Stimulated activated naive CD8-positive, alpha-beta T cell treated with anti-CD3 and anti-CD28 coated beads, Interleukin-15, amount 100 ng/mL, for 72 hours (primary cell): ENCODE measurements around the gene ARID5B.

Experiments
- ATAC-seq: fragments of 150-1000 bp; cut with Tn5 transposase; 2 replicates; pipeline ENCODE4 v1.10.0; 2021; ENCODE audit warnings: mild to moderate bottlenecking, moderate library complexity
- DNase-seq, 2 donors: peaks; one replicate each; pipeline ENCODE4 v3.0.0; 2021 to 2022
- H3K27ac Mint-ChIP-seq, 2 donors: one replicate each; pipeline ENCODE4 v1.8.0; 2022; ENCODE audit warnings: mild to moderate bottlenecking in 2 of 2, mixed read lengths in 2 of 2, moderate library complexity in 2 of 2
- H3K27me3 Mint-ChIP-seq: one replicate; pipeline ENCODE4 v1.8.0; 2022; ENCODE audit warnings: mixed read lengths
- H3K4me1 Mint-ChIP-seq: one replicate; pipeline ENCODE4 v1.8.0; 2022; ENCODE audit warnings: mild to moderate bottlenecking, mixed read lengths
- H3K4me3 Mint-ChIP-seq, 2 donors: one replicate each; pipeline ENCODE4 v1.8.0; 2022; ENCODE audit warnings: mild to moderate bottlenecking in 2 of 2, mixed read lengths in 2 of 2, moderate library complexity in 1 of 2
- H3K9me3 Mint-ChIP-seq, 2 donors: one replicate each; pipeline ENCODE4 v1.8.0; 2022; ENCODE audit warnings: mixed read lengths in 2 of 2

ARID5B gene

DNA sequence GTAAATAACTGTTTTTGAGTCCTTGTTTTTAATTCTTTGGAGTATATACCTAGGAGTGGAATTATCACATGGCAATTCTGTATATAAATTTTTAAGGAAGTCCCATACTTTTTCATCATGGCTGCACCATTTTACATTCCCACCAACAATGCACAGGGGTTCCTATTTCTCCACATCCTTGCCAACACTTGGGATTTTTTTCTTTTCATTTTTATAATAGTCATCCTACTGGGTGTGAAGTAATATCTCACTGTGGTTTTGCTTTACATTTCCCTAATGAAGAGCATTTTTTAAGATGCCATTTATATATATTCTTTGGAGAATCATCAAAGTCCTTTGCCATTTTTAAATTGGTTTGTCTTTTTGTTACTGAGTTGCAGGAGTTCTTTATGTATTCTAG is 89.7 kb downstream of the ARID5B start:
- Mint-ChIP-seq H3K27me3 (no peaks in the 10 kb centered on the region), H3K4me1 (peaks cover 80% of the 10 kb centered on the region), H3K9me3 (peaks cover 0 to 4% of the 10 kb centered on the region in 2 donors), H3K27ac (no peak overlapping the region), H3K4me3 (peak overlapping the region; percentile 12 to 41)
- ATAC-seq (no peak), DNase-seq (no peak)

DNA sequence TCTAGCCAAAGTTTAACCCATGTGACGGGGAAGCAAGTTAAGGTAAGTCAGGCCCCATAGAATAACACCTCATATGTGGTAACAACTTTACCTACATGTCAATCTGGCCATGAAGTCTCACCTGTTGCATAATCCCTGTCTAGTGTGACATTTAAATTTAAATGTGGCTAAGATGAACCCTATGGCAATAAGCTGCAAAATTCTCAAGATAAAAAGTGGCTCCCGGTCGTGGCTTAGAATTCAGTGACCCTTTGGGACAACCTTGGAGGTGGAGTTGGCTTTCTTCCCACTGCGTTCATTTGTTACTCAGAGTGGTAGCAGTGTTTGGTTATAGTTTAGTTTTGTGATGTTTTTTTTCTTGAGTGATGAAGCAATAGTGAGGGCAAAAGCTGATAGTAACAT is 90.6 kb downstream of the ARID5B start:
- Mint-ChIP-seq H3K27ac (peak overlapping the region; percentile 96 to 98), H3K27me3 (no peaks in the 10 kb centered on the region), H3K9me3 (peaks cover 0 to under 1% of the 10 kb centered on the region in 2 donors), H3K4me3 (peak overlapping the region; percentile 61 to 69), H3K4me1 (peaks cover 71% of the 10 kb centered on the region)
- ATAC-seq (peak; percentile 26), DNase-seq (peak in 1 of 2 donors; percentile 29)

DNA sequence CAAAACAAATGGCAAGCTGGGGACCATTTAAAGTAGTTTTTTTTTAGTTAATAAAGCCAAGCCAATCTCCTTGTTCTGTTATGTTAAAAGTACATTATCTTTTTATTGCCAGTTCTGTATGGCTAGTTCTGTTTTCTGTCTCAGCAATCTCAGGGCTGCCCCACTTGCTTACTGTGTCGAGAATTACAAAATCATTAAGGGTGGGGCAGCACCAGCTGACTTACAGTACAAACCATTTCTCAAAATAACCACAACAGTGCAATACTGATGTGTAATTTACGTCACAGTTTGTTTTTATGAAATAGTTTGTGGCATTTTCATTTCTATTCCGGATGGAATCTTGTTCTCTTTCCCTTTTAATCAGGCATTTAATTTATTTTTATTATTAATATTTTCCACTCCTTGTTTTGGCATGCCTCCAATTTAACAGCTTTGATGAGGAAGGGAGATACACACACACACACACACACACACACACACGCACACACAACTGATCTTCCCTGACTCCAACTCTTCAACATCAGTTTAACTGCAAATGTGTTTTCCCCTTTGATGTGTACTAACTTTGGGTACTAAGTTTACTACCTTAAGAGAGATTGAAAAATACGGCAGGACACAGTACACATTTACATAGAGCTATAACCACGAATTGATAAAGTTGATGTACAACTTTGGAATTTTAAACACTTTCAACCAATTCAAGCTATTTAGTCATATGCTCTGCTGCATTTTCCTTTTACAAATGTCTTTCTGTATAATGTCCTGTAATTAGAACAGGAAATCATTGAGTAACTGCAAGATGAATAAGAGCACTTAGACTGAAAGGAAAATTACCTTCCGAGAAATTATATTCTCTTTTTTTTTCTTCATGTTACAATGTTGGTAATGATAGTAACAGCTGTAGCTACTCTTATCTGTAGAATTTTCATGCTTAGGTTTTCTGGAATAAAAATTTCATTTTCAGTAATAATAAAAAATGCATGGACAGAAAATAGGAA is 91.5 kb downstream of the ARID5B start:
- ATAC-seq = peak; percentile 66
- Mint-ChIP-seq H3K27ac (peak overlapping the region; percentile 96 to 98), H3K9me3 (no peaks in the 10 kb centered on the region), H3K4me1 (peaks cover 62% of the 10 kb centered on the region), H3K27me3 (no peaks in the 10 kb centered on the region), H3K4me3 (peak overlapping the region; percentile 69 to 80)
- peak; percentile 18 to 46 for DNase-seq

DNA sequence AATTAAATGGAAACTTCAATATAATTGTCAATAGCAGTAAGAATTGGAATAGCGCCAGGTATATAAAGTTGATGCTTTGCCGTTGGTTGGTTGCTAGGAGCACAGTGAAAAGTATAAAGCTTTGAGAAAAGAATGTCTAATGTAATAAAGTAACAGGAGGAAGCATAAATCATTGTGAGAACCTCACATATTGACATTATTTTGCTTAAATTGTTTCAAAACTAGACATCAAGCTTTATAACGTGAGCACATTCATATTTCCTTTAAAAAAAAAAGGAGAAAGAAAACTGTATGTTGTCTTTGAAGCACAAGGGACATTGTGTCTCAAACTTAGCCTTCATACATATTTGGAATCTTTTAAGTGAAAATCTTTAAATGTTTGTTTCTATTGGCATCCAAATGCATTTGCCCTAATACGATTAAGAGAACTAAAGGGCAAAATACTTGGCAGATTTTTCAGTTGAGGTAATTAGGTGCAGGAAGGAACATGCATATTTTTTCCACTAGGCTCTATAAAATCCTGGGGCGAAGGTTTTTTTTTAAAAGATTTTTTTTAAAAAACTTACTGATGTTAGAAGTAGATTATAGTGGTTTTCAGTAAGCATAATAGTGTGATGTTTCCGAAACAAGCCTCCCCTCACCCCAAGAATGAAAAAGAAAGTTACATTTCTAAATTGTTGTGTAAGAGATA is 92.4 kb downstream of the ARID5B start:
- ATAC-seq = no peak
- peaks cover 60% of the 10 kb centered on the region for H3K4me1 Mint-ChIP-seq

DNA sequence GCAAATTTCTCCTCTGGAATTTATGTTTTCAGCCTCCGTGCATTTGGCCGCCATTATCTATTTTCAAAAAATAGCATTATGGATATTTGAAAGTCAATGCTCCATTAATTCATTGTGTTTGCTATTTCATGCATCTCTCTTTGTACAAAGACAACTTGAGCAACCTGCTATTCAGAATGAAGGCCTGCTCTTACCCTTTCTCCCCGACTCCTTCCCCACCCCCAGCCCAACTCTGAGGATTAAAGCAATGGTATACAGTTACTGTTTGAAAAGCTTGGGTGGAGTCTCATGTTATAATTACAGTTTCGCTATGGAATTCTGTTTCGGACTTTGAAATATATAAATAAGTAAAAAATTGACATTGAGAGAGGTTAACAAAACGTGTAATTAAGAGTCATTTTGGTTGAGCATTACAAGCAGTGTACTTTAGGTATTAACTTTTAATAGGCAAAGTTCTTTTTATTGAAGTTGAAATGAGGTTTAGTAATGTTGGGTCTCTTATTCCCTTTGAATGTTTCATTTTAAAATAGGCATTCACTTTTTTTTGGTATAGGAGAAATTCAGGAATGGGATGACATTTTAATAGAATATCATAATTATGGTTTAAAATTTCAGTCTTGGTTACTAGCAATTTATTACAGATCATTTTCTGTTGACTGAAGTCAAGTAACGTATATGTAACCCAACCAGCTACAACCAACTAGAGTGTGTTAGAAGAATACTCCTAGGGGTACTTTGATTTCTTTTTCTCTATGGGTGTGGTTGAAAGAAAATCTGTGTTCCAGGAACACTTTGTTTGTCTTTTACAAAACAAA is 93.1 kb downstream of the ARID5B start:
- H3K27ac Mint-ChIP-seq = peak overlapping the region in 1 of 2 donors; percentile 74
- no peak for DNase-seq
- ATAC-seq = no peak
- peak overlapping the region in 1 of 2 donors; percentile 35 for H3K4me3 Mint-ChIP-seq
- H3K9me3 Mint-ChIP-seq = no peaks in the 10 kb centered on the region
- peaks cover 57% of the 10 kb centered on the region for H3K4me1 Mint-ChIP-seq
- H3K27me3 Mint-ChIP-seq = no peaks in the 10 kb centered on the region

More for the DNA sequence above, 92.4 kb downstream of the ARID5B start:
- Mint-ChIP-seq H3K27ac (peak overlapping the region in 1 of 2 donors; percentile 98), H3K9me3 (no peaks in the 10 kb centered on the region), H3K4me3 (peak overlapping the region; percentile 69 to 80), H3K27me3 (no peaks in the 10 kb centered on the region)
- no peak for DNase-seq

DNA sequence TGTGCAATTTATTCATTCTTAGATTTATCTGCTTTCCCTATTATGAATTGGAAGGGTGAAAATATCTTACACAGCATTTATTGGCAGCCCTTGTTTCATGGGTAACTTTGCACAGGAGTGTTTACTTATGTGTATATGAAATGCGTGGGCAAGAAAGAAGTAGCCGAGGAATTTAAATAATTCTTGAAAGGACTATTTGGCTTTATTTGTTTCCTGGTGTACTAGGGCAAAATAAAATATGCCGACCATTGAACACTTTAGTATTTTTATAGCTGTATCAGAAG is 93.7 kb downstream of the ARID5B start:
- H3K9me3 Mint-ChIP-seq = no peaks in the 10 kb centered on the region
- DNase-seq = no peak
- H3K27me3 Mint-ChIP-seq = no peaks in the 10 kb centered on the region
- H3K4me3 Mint-ChIP-seq = no peak overlapping the region
- peaks cover 51% of the 10 kb centered on the region for H3K4me1 Mint-ChIP-seq
- no peak overlapping the region for H3K27ac Mint-ChIP-seq
- no peak for ATAC-seq

DNA sequence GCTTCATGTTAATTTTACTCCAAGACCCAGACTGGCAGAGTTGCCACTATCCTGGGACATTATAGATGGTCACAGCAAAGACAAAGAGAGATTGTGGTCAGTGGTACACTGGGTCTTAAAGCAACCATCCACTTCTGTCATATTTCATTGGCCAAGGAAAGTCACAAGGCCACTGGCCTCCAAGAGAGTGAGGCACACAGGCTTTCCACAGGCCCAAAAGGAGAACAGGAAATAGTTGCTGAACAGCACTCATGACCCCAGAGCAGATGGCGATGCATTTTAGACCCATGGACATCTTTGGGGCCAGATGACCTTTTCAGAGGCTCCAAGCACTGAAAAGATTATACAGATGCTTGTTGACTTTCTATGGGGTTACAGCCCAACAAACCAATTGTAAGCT is 97.4 kb downstream of the ARID5B start:
- no peak for ATAC-seq
- H3K27ac Mint-ChIP-seq = peak overlapping the region in 1 of 2 donors; percentile 2

DNA sequence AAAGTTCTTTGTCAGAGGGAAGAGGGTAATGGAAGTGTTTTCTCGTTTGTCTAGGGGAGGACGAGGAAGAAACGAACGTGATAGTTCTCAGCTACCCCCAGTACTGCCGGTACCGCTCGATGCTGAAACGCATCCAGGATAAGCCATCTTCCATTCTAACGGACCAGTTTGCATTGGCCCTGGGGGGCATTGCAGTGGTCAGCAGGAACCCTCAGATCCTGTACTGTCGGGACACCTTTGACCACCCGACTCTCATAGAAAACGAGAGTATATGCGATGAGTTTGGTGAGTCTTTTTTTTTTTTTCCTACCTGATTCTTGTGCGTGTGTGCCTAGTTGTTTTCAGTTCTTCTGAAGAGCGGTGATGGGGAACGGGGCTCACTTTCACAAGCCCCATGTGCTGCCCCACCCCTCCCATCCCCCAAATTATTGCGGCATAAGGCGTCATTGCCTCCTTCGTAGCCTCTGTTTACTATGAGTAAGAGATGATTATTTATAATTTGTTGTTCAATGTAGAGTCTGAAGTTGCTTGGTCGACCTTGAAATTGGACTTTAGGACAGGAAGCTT is 98.6 kb downstream of the ARID5B start:
- no peak overlapping the region for H3K27ac Mint-ChIP-seq
- peaks cover 43% of the 10 kb centered on the region for H3K4me1 Mint-ChIP-seq
- no peaks in the 10 kb centered on the region for H3K27me3 Mint-ChIP-seq
- ATAC-seq (no peak), DNase-seq (no peak)
- H3K4me3 Mint-ChIP-seq = no peak overlapping the region
- H3K9me3 Mint-ChIP-seq = no peaks in the 10 kb centered on the region

More for the DNA sequence above, 97.4 kb downstream of the ARID5B start:
- no peaks in the 10 kb centered on the region for H3K9me3 Mint-ChIP-seq
- H3K4me3 Mint-ChIP-seq = no peak overlapping the region
- no peak for DNase-seq
- no peaks in the 10 kb centered on the region for H3K27me3 Mint-ChIP-seq
- peaks cover 39% of the 10 kb centered on the region for H3K4me1 Mint-ChIP-seq

DNA sequence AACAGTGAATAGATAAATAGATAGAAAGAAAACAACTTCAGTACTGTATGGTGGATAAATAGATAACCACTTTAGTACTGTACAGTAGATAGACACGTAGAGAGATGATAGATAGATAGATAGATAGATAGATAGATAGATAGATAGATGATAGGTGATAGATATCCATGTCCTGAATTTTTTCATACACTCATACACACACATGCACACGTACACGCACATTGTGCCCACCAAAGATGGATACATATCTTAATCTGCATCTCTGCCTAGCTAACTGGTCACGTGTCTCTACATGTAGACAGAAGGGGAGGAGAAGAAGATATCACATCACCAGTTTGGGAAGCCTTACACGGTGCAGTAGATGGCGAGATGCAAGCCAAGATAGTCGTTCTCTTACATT is 99.2 kb downstream of the ARID5B start:
- peak overlapping the region in 1 of 2 donors; percentile 2 for H3K27ac Mint-ChIP-seq
- no peak for ATAC-seq

DNA sequence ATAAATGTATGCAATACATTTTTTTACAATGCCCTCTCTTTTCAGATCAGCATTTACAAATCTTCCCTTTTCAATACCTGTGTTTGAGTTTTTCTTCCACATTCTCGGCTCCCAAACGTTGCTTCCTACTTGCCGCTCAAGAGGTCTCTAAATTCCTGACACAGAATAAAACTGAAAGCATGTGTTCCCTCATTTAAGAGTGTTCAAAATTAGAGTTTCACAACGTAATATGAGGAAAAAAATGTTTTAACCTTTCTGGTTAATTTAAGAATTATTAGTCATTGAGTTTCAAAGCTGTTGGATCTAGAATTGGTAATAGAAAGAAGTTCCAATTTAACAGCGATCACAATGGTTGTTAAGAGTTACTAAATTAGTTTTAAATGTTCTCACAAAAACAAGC is 100.4 kb downstream of the ARID5B start:
- Mint-ChIP-seq H3K4me1 (peaks cover 60% of the 10 kb centered on the region), H3K9me3 (no peaks in the 10 kb centered on the region), H3K27me3 (no peaks in the 10 kb centered on the region), H3K27ac (peak overlapping the region in 1 of 2 donors; percentile 4), H3K4me3 (peak overlapping the region in 1 of 2 donors; percentile 39)
- DNase-seq (no peak), ATAC-seq (peak; percentile 37)

More for the DNA sequence above, 99.2 kb downstream of the ARID5B start:
- H3K4me1 Mint-ChIP-seq = peaks cover 49% of the 10 kb centered on the region
- DNase-seq = no peak
- H3K27me3 Mint-ChIP-seq = no peaks in the 10 kb centered on the region
- H3K9me3 Mint-ChIP-seq = no peaks in the 10 kb centered on the region
- H3K4me3 Mint-ChIP-seq = no peak overlapping the region

DNA sequence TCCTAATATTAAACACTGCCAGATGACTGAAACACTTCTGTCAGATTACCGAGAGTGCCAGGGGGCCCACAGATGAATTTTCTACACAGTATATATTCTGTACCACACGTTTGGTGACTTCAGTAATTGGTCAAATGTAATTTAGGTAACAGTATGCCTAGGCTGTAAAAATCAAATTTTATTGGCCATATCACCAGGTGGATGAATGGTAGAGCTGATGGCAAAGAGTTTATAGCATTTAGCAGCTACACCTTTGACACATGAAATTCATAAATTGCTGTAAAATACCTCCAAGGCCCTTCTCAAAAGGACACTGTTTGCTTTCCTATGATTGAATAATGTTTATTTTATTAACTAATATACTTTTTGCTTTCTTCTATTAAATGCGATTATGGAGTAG is 101.3 kb downstream of the ARID5B start:
- H3K4me3 Mint-ChIP-seq = no peak overlapping the region

DNA sequence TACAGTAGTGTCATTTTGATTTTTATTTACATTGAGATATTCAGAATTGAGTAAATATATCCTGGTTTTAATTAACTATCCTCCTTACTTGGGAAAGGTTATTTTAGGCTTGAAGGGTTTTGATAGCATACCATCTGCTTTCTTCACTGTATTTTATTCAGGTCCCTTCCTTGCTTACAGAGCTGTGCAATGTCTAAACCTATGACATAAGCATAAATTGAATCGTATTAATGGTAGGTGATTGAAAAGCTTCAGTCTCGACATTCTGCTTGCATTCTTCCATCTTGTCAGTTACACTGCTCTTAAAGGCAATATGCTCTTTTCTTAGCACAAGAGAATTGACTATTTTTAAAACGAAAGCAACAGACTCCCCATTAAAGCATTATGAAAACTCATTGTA is 102.5 kb downstream of the ARID5B start:
- no peak overlapping the region for H3K27ac Mint-ChIP-seq
- H3K9me3 Mint-ChIP-seq = no peaks in the 10 kb centered on the region
- H3K4me3 Mint-ChIP-seq = no peak overlapping the region
- H3K4me1 Mint-ChIP-seq = peaks cover 57% of the 10 kb centered on the region
- no peak for ATAC-seq
- no peak for DNase-seq
- H3K27me3 Mint-ChIP-seq = no peaks in the 10 kb centered on the region

More for the DNA sequence above, 101.3 kb downstream of the ARID5B start:
- Mint-ChIP-seq H3K27me3 (no peaks in the 10 kb centered on the region), H3K9me3 (no peaks in the 10 kb centered on the region), H3K27ac (no peak overlapping the region), H3K4me1 (peaks cover 60% of the 10 kb centered on the region)
- DNase-seq = no peak
- no peak for ATAC-seq

DNA sequence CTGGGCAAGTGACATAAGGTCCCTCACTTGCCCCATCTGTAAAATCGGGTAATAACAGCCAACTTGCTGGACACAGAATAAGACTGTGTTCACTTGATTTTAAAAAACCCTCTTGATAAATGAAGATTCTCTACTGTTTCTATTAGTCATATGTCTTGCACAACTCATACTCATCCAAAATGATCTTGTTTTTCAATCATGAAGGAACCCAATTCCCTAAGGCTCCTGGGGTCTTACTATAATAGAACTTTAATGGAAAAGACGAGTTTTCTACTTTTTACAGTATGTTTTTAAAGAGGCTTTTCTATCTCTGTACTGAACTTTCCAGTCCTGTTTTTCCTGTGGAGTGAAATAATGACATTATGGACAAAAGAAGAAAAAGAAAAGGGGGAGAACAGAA is 103.8 kb downstream of the ARID5B start:
- Mint-ChIP-seq H3K4me1 (peaks cover 64% of the 10 kb centered on the region), H3K9me3 (no peaks in the 10 kb centered on the region), H3K4me3 (no peak overlapping the region), H3K27ac (no peak overlapping the region), H3K27me3 (no peaks in the 10 kb centered on the region)
- DNase-seq (no peak), ATAC-seq (no peak)

DNA sequence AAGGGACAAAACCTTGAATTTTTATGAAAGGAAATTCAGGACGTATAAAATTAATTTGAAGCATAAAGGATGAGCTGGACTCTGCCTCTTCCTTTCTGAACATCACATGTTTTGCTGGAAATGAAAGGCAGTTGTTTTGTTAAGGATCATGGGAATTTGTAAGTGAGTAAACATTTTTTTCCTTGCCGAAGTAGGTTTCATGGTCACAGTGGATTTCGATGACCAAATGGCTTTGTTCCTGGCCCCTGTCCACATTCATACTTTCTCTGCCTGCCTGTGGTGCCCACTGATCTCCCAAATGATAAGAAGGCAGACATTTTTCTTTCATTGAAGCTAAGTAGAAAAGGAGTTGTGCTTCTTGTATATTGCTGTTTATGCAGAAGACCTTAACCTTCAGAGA is 104.2 kb downstream of the ARID5B start:
- Mint-ChIP-seq H3K4me3 (no peak overlapping the region), H3K27ac (no peak overlapping the region), H3K4me1 (peaks cover 60% of the 10 kb centered on the region), H3K27me3 (no peaks in the 10 kb centered on the region), H3K9me3 (no peaks in the 10 kb centered on the region)
- DNase-seq (no peak), ATAC-seq (no peak)

DNA sequence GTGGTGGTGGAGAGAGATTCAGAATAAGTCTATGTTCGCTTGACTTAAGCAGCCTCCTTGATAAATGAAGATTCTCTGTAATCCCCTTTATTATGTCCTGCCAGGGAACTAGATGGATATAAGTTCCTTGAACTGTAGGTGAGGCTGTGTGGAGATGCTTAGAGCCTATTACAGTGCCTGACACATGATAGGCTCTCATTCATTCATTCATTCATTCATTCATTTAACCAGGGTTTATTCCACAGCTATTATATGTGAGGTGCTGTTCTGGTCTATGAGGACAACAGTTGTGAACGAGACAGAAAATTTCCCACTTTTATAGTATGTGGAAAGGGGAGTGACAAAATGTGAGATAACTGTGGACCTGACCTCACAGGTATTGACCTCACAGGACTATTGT is 105.6 kb downstream of the ARID5B start:
- DNase-seq (no peak), ATAC-seq (no peak)
- Mint-ChIP-seq H3K27me3 (no peaks in the 10 kb centered on the region), H3K27ac (no peak overlapping the region), H3K4me3 (no peak overlapping the region), H3K4me1 (peaks cover 45% of the 10 kb centered on the region), H3K9me3 (no peaks in the 10 kb centered on the region)
